Measurements from ENCODE around the gene MGAT5. TPM values are rescaled to one million over a fixed set of nuclear protein-coding genes. Genes with fewer than 3 reads are reported as not detected.

Gene MGAT5
- total RNA-seq, 4 donors from 2014 or later: 10.3 to 53.2 (median 27.0) TPM

DNA sequence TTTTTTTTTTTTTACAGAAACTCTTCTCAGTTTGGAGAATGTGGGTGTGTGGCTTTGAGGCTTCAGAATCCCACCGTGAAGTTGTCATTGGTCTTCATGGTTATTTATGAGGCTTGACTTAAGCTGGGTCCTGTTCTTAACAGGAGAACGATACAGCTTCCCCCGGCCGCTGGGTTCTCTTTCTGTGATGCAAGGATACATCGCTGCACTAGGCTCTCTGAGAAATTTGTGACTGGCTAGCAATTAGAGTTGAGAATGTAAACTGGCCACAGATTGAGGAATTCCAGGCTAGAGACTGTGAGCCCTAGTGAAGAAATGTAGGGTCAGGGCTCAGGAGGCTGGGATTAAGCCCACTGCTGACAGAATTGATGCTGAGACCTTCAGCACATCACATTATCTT, 29.8 kb downstream of the MGAT5 start:
- no peak overlapping the region for H3K27ac ChIP-seq
- TF ChIP-seq, protein P1, sequence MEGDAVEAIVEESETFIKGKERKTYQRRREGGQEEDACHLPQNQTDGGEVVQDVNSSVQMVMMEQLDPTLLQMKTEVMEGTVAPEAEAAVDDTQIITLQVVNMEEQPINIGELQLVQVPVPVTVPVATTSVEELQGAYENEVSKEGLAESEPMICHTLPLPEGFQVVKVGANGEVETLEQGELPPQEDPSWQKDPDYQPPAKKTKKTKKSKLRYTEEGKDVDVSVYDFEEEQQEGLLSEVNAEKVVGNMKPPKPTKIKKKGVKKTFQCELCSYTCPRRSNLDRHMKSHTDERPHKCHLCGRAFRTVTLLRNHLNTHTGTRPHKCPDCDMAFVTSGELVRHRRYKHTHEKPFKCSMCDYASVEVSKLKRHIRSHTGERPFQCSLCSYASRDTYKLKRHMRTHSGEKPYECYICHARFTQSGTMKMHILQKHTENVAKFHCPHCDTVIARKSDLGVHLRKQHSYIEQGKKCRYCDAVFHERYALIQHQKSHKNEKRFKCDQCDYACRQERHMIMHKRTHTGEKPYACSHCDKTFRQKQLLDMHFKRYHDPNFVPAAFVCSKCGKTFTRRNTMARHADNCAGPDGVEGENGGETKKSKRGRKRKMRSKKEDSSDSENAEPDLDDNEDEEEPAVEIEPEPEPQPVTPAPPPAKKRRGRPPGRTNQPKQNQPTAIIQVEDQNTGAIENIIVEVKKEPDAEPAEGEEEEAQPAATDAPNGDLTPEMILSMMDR (IDR thresholded peaks at IDR 0.05): no peak
- TF ChIP-seq POLR2A (IDR thresholded peaks at IDR 0.05): no peak
- H3K36me3 ChIP-seq: no peaks in the 10 kb centered on the region
- no peaks in the 10 kb centered on the region for H3K4me1 ChIP-seq
- H3K27me3 ChIP-seq: no peaks in the 10 kb centered on the region
- no peak overlapping the region for H3K4me3 ChIP-seq
- intact Hi-C loops (cut with DNase I; ENCODE audit: low total_unique reads): no loop called here
- no peak for DNase-seq
- no peaks in the 10 kb centered on the region for H3K9me3 ChIP-seq

DNA sequence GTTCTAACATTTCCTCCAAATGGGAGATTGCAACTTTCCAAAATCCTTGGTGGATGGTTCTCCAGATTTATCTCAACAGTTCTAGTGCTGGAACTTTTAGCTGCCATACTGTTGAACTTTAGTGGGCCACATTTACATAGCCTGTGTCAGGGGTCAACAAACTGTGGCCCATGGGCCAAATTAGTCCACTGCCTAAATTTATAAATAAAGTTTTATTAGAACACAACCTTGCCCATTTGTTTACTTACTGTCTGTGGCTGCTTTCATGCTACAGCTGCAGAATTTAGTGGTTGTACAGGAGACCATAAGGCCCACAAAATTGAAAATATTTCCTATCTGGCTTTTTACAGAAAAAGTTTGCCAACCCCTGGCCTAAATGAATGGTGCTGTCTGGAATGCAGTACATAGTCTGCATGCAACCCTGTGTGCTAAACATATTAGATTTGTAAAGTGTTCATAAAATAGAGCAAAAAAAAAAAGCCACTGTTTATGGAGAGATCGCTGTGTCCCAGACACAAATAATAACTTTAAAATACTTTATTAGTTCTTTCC, 30.3 kb downstream of the MGAT5 start:
- H3K4me3 ChIP-seq: no peak overlapping the region
- TF ChIP-seq POLR2A (IDR thresholded peaks at IDR 0.05): no peak
- TF ChIP-seq, protein P1 (IDR thresholded peaks at IDR 0.05): no peak

GRCh38 chr2:134287323-134287722, 33.5 kb downstream of the MGAT5 start:
- Histone ChIP-seq H3K36me3 (no peaks in the 10 kb centered on the region), H3K27me3 (no peaks in the 10 kb centered on the region), H3K4me1 (no peaks in the 10 kb centered on the region), H3K4me3 (no peak overlapping the region), H3K27ac (no peak overlapping the region), H3K9me3 (no peaks in the 10 kb centered on the region)
- no peak for DNase-seq
- intact Hi-C loops (cut with DNase I; ENCODE audit: low total_unique reads): no loop called here
- TF ChIP-seq, protein P1 (IDR thresholded peaks at IDR 0.05): no peak
- no peak for TF ChIP-seq POLR2A (IDR thresholded peaks at IDR 0.05)

More for the DNA sequence above, 30.3 kb downstream of the MGAT5 start:
- DNase-seq: no peak
- Histone ChIP-seq H3K27ac (no peak overlapping the region), H3K36me3 (no peaks in the 10 kb centered on the region), H3K9me3 (no peaks in the 10 kb centered on the region), H3K4me1 (no peaks in the 10 kb centered on the region), H3K27me3 (no peaks in the 10 kb centered on the region)
- intact Hi-C loops (cut with DNase I; ENCODE audit: low total_unique reads): no loop called here

- no peaks in the 10 kb centered on the region for H3K27me3 ChIP-seq
- H3K36me3 ChIP-seq: no peaks in the 10 kb centered on the region
- DNase-seq: no peak
- H3K9me3 ChIP-seq: no peaks in the 10 kb centered on the region
- TF ChIP-seq, protein P1 (IDR thresholded peaks at IDR 0.05): no peak
- TF ChIP-seq POLR2A (IDR thresholded peaks at IDR 0.05): no peak
- no peak overlapping the region for H3K27ac ChIP-seq
- intact Hi-C loops (cut with DNase I; ENCODE audit: low total_unique reads): no loop called here
- H3K4me1 ChIP-seq: no peaks in the 10 kb centered on the region
- H3K4me3 ChIP-seq: no peak overlapping the region
Measured at GRCh38 chr2:134288814-134289213, 34.9 kb downstream of the MGAT5 start.

- DNase-seq: no peak
Measured at GRCh38 chr2:134289225-134289624, 35.4 kb downstream of the MGAT5 start.

More at GRCh38 chr2:134289225-134289624, 35.4 kb downstream of the MGAT5 start:
- intact Hi-C loops (cut with DNase I; ENCODE audit: low total_unique reads): no loop called here
- Histone ChIP-seq H3K4me3 (no peak overlapping the region), H3K4me1 (no peaks in the 10 kb centered on the region), H3K27ac (no peak overlapping the region), H3K36me3 (no peaks in the 10 kb centered on the region), H3K9me3 (no peaks in the 10 kb centered on the region), H3K27me3 (no peaks in the 10 kb centered on the region)
- TF ChIP-seq POLR2A (IDR thresholded peaks at IDR 0.05): no peak
- TF ChIP-seq, protein P1 (IDR thresholded peaks at IDR 0.05): no peak

All from uterus (tissue), 4 donors.